ENCODE data around the gene PSMB7.

The PSMB7 gene

DNA sequence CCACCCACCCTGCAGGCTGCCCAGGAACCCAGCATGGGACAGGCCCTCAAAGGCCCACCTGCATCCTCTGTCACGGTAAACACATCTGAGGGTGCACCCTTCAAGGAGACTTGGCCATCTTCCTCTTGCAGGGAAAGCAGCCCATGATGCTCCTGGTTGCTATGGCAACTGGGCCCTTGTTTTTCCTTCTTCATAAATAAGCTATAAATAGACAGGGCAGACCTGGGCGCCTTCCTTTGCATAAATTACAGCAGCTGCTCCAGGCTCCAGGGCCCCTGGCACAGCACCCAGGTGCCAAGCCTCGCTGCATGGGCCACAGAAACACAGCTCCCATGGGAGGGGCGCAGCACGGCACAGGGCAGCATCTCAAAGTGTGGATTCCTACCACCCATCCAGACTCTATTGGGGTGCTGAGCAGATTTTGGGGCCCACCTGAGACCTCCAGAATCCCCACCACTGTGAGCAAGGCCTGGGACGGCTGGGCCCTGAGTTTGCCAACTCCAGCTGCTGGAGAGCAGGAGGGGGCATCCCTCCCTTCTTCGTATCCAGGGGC, 5.8 kb upstream of the PSMB7 start:
- H3K4me2 ChIP-seq (ENCODE audit: low read depth, low read length, poor library complexity, severe bottlenecking), result no peak overlapping the region
- no peaks in the 10 kb centered on the region for H3K9me2 ChIP-seq (replicated peaks; ENCODE audit: low read depth, low read length)
- no peaks in the 10 kb centered on the region for H3K36me3 ChIP-seq (ENCODE audit: insufficient read depth, low read length)
- no peaks in the 10 kb centered on the region for H3K79me2 ChIP-seq (ENCODE audit: insufficient read depth, low read length)
- no peak overlapping the region for H3K4me3 ChIP-seq (ENCODE audit: low read length, poor library complexity, severe bottlenecking)
- no peaks in the 10 kb centered on the region for H3K27me3 ChIP-seq (ENCODE audit: insufficient read depth, low read length, poor library complexity, severe bottlenecking)
- no peaks in the 10 kb centered on the region for H3F3A ChIP-seq (ENCODE audit: low read depth)
- no peak overlapping the region for H3K9ac ChIP-seq (ENCODE audit: low read depth, low read length, poor library complexity, severe bottlenecking)
- H4K20me1 ChIP-seq (ENCODE audit: insufficient read depth, low read length, poor library complexity, severe bottlenecking), result no peaks in the 10 kb centered on the region
- no peaks in the 10 kb centered on the region for H3K4me1 ChIP-seq (ENCODE audit: insufficient read depth, low read length, poor library complexity, severe bottlenecking)
- TF ChIP-seq, protein P1, sequence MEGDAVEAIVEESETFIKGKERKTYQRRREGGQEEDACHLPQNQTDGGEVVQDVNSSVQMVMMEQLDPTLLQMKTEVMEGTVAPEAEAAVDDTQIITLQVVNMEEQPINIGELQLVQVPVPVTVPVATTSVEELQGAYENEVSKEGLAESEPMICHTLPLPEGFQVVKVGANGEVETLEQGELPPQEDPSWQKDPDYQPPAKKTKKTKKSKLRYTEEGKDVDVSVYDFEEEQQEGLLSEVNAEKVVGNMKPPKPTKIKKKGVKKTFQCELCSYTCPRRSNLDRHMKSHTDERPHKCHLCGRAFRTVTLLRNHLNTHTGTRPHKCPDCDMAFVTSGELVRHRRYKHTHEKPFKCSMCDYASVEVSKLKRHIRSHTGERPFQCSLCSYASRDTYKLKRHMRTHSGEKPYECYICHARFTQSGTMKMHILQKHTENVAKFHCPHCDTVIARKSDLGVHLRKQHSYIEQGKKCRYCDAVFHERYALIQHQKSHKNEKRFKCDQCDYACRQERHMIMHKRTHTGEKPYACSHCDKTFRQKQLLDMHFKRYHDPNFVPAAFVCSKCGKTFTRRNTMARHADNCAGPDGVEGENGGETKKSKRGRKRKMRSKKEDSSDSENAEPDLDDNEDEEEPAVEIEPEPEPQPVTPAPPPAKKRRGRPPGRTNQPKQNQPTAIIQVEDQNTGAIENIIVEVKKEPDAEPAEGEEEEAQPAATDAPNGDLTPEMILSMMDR (conservative IDR thresholded peaks at IDR 0.05; ENCODE audit: low read length), result no peak
- no peak for TF ChIP-seq EZH2phosphoT487 (IDR thresholded peaks at IDR 0.05; ENCODE audit: borderline replicate concordance)
- H2AFZ ChIP-seq (ENCODE audit: low read length), result no peak overlapping the region
- no peaks in the 10 kb centered on the region for H3K9me3 ChIP-seq (ENCODE audit: insufficient read depth, low read depth, low read length)

DNA sequence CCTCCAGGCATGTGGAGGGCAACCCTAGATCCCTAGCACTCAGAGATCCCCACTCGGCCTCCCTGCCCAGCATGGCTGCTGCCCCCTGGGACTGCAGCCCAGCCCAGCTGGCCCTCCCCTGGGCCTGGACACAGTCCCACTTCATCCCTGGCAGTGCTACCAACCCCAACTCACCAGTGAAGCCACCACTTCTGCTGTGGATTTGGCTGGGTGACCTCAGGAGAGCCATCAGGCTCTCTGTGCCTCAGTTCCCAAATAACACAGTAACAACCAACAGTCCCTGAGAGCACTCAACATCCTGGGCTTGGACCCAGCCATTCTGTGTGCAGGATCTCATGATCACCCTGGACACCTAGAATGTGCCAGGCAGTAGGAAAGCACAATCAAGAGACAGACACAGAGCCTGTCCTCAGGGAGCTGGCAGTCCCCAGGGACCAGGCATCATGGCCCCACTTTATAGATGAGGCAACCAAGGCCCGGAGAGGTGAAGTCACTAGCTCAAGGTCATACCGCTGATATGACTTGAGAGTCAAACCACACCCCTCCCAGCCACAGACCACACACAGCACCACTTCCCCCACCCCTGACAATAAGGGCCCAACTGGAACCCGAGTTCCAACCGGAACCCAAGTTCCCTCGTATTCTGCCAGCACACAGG, 4.7 kb upstream of the PSMB7 start:
- H3K4me1 ChIP-seq (ENCODE audit: insufficient read depth, low read length, poor library complexity, severe bottlenecking), result no peaks in the 10 kb centered on the region

DNA sequence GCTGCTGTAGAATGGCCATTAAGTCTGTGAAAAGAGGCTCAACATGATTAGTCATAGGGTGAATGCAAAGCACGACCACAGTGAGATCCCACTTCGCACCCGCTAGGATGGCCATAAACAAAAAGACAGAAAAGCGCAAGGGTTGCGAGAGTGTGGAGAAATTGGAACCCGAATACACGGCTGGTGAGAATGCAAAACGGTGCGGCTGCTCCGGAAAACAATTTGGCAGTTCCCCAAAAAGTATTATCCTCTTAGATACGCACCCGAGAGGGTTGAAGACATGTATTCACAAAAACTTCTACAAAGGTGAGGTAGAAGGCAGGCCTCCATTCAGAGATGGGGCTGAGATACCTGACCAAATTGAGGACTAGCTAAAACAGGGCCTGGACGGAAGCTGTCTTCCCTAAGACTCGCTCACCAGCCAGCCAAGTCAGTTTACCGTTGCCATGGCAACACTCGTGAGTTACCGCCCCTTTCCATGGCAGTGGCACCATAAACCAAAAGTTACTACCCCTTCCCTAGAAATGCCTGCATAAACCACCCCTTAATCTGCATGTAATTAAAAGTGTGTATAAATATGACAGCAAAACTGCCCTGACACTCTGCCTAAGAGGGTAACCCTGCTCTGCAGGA, 726 bp upstream of the PSMB7 start:
- H3K79me2 ChIP-seq (ENCODE audit: insufficient read depth, low read length), result peaks cover 41% of the 10 kb centered on the region
- H2AFZ ChIP-seq (ENCODE audit: low read length), result no peak overlapping the region
- peaks cover 14% of the 10 kb centered on the region for H4K20me1 ChIP-seq (ENCODE audit: insufficient read depth, low read length, poor library complexity, severe bottlenecking)
- H3K36me3 ChIP-seq (ENCODE audit: insufficient read depth, low read length), result peaks cover 22% of the 10 kb centered on the region; the same call in 1 of the 2 replicates
- no peaks in the 10 kb centered on the region for H3K27me3 ChIP-seq (ENCODE audit: insufficient read depth, low read length, poor library complexity, severe bottlenecking)
- TF ChIP-seq EZH2phosphoT487 (IDR thresholded peaks at IDR 0.05; ENCODE audit: borderline replicate concordance), result no peak
- TF ChIP-seq, protein P1 (conservative IDR thresholded peaks at IDR 0.05; ENCODE audit: low read length), result no peak
- H3K9me2 ChIP-seq (replicated peaks; ENCODE audit: low read depth, low read length), result no peaks in the 10 kb centered on the region
- no peak overlapping the region for H3K9ac ChIP-seq (ENCODE audit: low read depth, low read length, poor library complexity, severe bottlenecking)
- no peaks in the 10 kb centered on the region for H3F3A ChIP-seq (ENCODE audit: low read depth)
- H3K9me3 ChIP-seq (ENCODE audit: insufficient read depth, low read depth, low read length), result no peaks in the 10 kb centered on the region
- H3K4me2 ChIP-seq (ENCODE audit: low read depth, low read length, poor library complexity, severe bottlenecking), result no peak overlapping the region
- H3K4me3 ChIP-seq (ENCODE audit: low read length, poor library complexity, severe bottlenecking), result no peak overlapping the region
- H3K4me1 ChIP-seq (ENCODE audit: insufficient read depth, low read length, poor library complexity, severe bottlenecking), result peaks cover 11% of the 10 kb centered on the region

More for the DNA sequence above, 4.7 kb upstream of the PSMB7 start:
- no peak overlapping the region for H3K4me2 ChIP-seq (ENCODE audit: low read depth, low read length, poor library complexity, severe bottlenecking)
- no peak for TF ChIP-seq EZH2phosphoT487 (IDR thresholded peaks at IDR 0.05; ENCODE audit: borderline replicate concordance)
- TF ChIP-seq, protein P1 (conservative IDR thresholded peaks at IDR 0.05; ENCODE audit: low read length), result no peak
- H3K9me2 ChIP-seq (replicated peaks; ENCODE audit: low read depth, low read length), result no peaks in the 10 kb centered on the region
- H3K36me3 ChIP-seq (ENCODE audit: insufficient read depth, low read length), result no peaks in the 10 kb centered on the region
- no peaks in the 10 kb centered on the region for H3F3A ChIP-seq (ENCODE audit: low read depth)
- H3K4me3 ChIP-seq (ENCODE audit: low read length, poor library complexity, severe bottlenecking), result no peak overlapping the region
- no peaks in the 10 kb centered on the region for H3K27me3 ChIP-seq (ENCODE audit: insufficient read depth, low read length, poor library complexity, severe bottlenecking)
- no peaks in the 10 kb centered on the region for H3K9me3 ChIP-seq (ENCODE audit: insufficient read depth, low read depth, low read length)
- no peak overlapping the region for H3K9ac ChIP-seq (ENCODE audit: low read depth, low read length, poor library complexity, severe bottlenecking)
- H2AFZ ChIP-seq (ENCODE audit: low read length), result peak overlapping the region; percentile 79
- H4K20me1 ChIP-seq (ENCODE audit: insufficient read depth, low read length, poor library complexity, severe bottlenecking), result peaks cover 2% of the 10 kb centered on the region
- H3K79me2 ChIP-seq (ENCODE audit: insufficient read depth, low read length), result peaks cover 2% of the 10 kb centered on the region
